Stimulated activated CD4-positive, alpha-beta T cell treated with anti-CD3 and anti-CD28 coated beads, Interleukin-12 subunit alpha, Interleukin-12 subunit beta, amount 100 ng/mL, for 4 hours (primary cell): Measurements from ENCODE around the gene ATP9B.
"Not testable (repeated sequence)": the region's sequence is repeated elsewhere in the genome, so short reads cannot be mapped to it uniquely, and the experiment has no call there.

ENCODE experiments used
- DNase-seq: peaks from one replicate; pipeline ENCODE4 v3.0.0-alpha.2; 2020

ATP9B gene

GRCh38 chr18:79246309-79247108, 177.3 kb downstream of the ATP9B start:
- peak; percentile 70 for DNase-seq

DNA sequence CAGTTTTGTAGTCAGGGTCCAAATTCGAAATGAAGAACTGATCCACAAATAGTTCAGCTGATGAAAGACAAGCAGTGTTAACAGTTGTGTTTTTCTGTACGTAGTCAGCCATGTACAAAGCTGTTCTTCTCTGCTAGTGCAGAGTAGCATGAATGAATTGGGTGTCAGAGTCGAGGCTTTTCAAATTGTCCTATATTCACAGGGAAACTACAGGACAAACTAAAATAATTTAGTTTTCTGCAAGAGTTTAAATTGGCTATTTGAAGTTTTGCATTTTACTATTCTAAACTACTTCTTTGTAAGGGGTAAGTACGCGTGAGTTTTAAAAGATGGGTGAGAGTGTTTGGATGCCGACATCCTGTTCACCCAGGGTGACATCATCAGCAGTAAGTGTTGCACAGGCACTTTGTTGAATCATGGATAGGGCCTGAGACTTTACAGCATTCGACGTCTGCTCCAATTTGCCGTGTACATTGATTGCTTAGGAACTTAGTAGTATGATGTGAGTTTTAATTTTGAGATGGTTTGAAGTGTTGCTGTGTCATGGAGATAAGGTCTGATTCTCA, 179.4 kb downstream of the ATP9B start:
- DNase-seq: no peak

DNA sequence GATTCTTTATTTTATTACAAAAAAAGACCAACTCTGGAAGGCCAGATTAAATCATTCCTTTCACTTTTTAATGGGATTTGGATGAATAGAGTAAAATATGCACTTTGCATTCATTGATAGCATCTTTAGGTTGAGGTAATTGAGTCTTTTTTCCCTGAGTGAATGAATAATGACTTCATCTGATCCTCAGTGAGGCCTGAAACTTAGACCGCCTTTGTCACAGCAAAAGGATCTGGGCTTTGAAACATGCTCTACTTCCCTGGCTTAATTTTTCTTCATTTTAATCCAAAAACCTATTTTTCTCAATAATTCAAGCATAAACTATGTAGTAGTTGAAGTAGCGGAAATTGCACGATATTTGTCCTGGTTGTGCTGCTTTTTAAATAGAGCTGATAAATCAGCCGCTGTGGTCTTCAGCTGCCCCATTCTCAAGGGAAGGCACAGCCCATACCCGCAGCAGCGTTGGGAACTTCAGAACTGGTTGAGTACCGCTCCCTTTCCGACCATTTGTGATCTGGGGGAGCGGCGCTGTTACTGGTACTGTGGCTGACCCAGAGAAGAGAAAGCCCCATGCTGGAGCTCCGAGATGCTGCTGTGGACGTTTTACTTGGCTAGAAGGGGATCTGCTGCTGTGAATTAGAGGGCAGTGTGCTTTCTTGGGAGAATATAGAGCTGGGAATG, 181.2 kb downstream of the ATP9B start:
- DNase-seq: no peak

- DNase-seq: no peak
Measured at GRCh38 chr18:79251021-79251420, 181.8 kb downstream of the ATP9B start.

GRCh38 chr18:79252904-79253633, 183.9 kb downstream of the ATP9B start:
- no peak for DNase-seq

GRCh38 chr18:79257480-79257879, 188.3 kb downstream of the ATP9B start:
- no peak for DNase-seq

- no peak for DNase-seq
Measured at GRCh38 chr18:79258447-79258846, 189.3 kb downstream of the ATP9B start.

DNA sequence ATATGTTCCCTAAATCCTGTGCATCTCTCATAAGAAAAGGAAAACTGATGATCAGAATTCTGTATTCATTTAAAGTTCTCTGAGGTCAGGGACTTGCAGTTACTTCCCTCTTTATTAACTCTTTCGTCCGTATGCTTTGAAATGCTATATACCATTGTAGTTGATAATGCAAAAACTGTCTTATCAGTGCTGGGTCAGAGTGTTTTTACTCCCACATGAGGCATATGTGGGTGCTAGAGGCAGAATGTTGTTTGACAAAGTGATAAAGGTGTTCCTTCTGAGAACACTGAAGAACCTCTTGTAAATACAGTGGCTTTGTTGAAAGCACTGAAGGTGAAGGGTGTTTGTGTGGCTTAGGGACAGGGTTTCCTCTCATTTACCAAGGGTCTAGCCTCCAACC, 190.0 kb downstream of the ATP9B start:
- DNase-seq: no peak

DNA sequence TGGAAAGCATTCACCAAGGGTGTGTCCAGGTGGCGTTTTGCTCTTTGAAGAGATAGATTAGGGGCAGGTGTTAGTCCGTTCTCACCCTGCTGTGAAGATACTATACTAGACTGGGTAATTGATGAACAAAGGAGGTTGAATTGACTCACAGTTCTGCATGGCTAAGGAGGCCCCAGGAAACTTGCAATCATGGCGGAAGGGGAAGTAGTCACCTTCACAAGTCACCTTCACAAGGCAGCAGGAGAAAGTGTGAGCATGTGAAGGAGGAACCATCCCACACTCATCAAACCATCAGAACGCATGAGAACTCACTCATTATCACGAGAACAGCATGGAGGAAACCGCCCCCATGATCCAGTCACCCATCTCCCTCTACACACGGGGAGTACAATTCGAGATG, 190.8 kb downstream of the ATP9B start:
- DNase-seq: no peak

DNA sequence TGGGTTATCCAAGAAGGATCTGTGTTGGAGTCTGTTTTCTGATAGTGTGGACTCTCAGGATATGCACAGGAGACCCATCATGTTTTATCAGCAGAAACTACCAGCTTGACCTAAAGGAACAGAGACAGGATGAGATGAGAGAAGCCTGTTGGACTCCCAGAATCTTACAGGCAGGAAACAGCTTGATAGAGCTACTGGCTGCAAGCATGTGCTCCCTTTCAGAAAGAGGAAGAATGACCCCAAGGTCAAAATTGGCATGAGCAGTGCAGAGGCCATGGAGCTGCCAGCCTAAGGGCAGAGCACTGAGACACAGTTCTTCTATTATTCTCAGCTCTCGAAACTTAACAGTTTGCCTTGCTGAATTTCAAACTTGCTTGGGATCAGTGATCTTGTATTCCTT, 191.3 kb downstream of the ATP9B start:
- no peak for DNase-seq

GRCh38 chr18:79265068-79265467, 195.9 kb downstream of the ATP9B start:
- DNase-seq: not testable (repeated sequence)

DNA sequence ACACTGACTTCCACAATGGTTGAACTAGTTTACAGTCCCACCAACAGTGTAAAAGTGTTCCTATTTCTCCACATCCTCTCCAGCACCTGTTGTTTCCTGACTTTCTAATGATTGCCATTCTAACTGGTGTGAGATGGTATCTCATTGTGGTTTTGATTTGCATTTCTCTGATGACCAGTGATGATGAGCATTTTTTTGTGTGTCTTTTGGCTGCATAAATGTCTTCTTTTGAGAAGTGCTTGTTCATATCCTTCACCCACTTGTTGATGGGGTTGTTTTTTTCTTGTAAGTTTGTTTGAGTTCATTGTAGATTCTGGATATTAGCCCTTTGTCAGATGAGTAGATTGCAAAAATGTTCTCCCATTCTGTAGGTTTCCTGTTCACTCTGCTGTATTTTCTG, 202.6 kb downstream of the ATP9B start:
- not testable (repeated sequence) for DNase-seq

DNA sequence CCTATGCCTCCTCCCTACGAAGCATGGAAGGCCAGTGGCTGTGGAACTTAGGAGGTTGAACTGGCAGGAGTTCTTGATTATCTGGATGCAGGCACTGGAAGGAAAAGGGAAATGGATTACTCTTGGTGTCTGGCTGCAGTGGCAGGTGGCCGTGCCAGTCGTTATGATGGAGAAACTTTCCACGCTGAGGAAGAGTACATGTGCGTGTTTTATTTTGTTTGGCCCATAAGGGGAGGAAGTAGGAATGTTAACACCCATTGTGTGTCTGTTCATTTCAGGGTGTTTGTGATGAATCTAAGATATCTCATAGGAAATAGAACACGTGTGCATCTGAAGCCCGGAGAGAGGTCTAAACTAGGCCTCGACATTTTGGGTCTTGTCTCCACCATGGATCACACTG, 203.7 kb downstream of the ATP9B start:
- no peak for DNase-seq

GRCh38 chr18:79274823-79275222, 205.6 kb downstream of the ATP9B start:
- DNase-seq: no peak

DNA sequence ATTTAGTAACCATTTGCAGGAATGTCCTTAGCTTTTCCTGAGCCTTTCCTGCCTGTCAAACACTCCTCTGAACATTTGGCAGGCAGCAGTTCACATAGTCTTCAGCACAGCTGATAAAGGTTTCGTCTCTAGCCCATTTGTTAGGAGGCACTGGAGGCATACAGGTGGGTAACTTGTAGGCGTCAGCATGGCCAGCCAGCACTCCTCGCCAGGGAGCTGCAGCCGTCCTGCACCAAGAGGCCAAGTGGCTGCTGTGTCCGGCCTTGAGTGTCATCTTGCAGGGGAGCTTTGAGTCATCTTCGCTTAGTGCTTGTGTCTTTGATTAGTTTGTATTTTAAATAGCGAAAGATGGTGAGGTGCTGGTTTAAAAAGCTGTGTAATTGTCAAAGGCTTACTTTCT, 206.3 kb downstream of the ATP9B start:
- no peak for DNase-seq

DNA sequence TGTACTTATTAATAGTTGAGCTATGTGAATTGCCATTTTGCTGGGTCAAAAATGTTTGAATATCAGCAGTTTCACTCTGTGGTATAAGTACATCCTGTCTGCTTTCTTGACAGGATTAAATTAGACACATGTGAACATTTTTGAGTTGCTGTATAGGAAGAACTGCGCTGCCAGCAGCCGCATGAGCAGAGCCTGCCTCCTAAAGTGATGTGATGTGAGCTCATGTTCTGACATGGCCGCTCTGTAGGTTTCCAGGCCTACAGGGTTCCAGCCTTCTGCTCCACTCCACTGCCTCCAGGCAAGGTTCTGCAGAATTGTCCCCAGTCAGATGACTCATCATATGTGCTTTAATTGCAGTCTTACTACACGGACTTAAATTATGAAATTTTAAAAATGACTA, 206.8 kb downstream of the ATP9B start:
- DNase-seq: no peak

GRCh38 chr18:79278896-79279295, 209.7 kb downstream of the ATP9B start:
- DNase-seq: no peak

DNA sequence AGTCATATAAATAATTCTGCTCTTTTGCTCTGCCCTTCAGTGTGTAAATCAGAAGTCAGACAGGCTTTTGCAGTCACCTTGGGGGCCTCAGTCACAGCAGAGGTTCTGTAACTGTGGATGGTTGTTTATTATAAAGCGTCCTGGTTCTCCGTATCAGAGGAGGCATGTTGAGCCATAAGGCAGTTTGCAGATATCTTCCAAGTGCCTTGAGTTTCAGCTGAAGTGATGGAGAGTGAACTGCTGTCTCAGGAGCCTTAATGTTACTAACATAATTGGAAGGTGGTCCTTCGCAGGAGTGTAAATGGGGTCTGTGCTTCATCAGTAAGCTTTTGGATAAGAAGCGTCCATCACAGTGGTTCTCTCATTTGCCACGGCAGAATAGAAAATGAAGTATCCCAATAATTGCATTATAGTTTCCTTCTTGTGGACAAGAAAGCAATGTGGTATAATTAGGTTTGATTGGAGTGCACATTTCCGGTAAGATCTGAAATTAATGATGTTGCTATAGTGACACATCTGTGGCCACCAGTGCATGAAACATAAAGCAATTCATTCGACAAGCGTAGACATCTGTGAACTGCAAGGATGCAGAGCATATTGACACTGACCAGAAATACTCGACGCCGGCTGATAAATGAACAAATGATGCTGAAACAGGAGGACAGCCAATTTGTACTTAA, 214.1 kb downstream of the ATP9B start:
- no peak for DNase-seq

DNA sequence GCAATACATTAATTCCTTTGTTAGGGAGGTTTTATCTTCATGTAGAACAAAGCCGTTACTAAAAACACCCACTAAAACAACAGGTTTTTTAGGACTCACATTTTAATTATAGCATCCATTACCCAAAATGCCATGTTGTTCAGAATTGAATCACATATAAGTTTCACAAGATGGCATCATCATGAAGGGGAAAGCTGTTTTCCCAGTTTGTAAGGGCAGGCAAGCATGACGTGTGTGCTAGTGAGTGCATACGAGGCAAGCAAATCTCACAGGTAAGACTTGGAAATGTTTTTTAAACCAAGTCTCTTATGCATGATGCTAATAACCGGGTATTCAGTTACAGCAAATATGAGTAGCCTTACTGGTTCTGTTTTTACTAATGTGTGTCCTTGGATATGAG, 214.7 kb downstream of the ATP9B start:
- DNase-seq: no peak

GRCh38 chr18:79285191-79285590, 216.0 kb downstream of the ATP9B start:
- DNase-seq: not testable (repeated sequence)

- DNase-seq: not testable (repeated sequence)
Measured at GRCh38 chr18:79290409-79290808, 221.2 kb downstream of the ATP9B start.

- DNase-seq: no peak
Measured at GRCh38 chr18:79290876-79291275, 221.7 kb downstream of the ATP9B start.

GRCh38 chr18:79294235-79294634, 225.0 kb downstream of the ATP9B start:
- DNase-seq: no peak
